Activated naive CD4-positive, alpha-beta T cell treated with anti-CD3 and anti-CD28 coated beads for 36 hours (primary cell): ENCODE results near the gene ANKRD13B. TPM values are rescaled to one million over a fixed set of nuclear protein-coding genes. Genes with fewer than 3 reads are reported as not detected.

ENCODE experiments used
- CTCF ChIA-PET: fragments of 350-600 bp; sonication (Branson Sonifier 250); formaldehyde crosslinking; loops from one replicate; lab custom pipeline; 2021; ENCODE audit warnings: antibody characterized with exemption; lab: Charles Lee
- DNase-seq: peaks from one replicate; pipeline ENCODE4 v3.0.0-alpha.2; 2020
- H3K27ac Mint-ChIP-seq: one replicate; pipeline ENCODE4 v1.8.0; 2021; ENCODE audit warnings: mild to moderate bottlenecking, mixed read lengths
- H3K27me3 Mint-ChIP-seq: one replicate; pipeline ENCODE4 v1.8.0; 2021; ENCODE audit warnings: low read depth, mixed read lengths
- H3K36me3 Mint-ChIP-seq: one replicate; pipeline ENCODE4 v1.8.0; 2021; ENCODE audit warnings: low read depth, mixed read lengths
- H3K4me1 Mint-ChIP-seq: one replicate; pipeline ENCODE4 v1.8.0; 2021; ENCODE audit warnings: low read depth, mixed read lengths
- H3K4me3 Mint-ChIP-seq: one replicate; pipeline ENCODE4 v1.8.0; 2021; ENCODE audit warnings: mild to moderate bottlenecking, moderate library complexity, mixed read lengths
- H3K9me3 Mint-ChIP-seq: one replicate; pipeline ENCODE4 v1.8.0; 2021; ENCODE audit warnings: mixed read lengths
- intact Hi-C: fragments of 100-400 bp; cut with micrococcal nuclease; formaldehyde crosslinking; loops from one replicate; pipeline ENCODE4 v1.15.1; 2023
- total RNA-seq, 2 experiments: library from RNA; stranded (reverse); gene quantifications; one replicate each; pipeline ENCODE4 v1.2.3, GENCODE V29; 2021

The ANKRD13B gene
- total RNA-seq, 2 experiments from 2014 or later: 14.1 to 14.6 TPM

GRCh38 chr17:29570521-29570920, 22.4 kb upstream of the ANKRD13B start:
- peaks cover 10% of the 10 kb centered on the region for H3K4me1 Mint-ChIP-seq
- CTCF ChIA-PET: interaction anchor here (1.1 to 3.7 kb wide), 5 partner anchors 10 to 201 kb away, joined by 3 to 20 read pairs (median 11); partner anchors contain the start of gene ANKRD13B
- H3K27ac Mint-ChIP-seq: no peak overlapping the region
- H3K36me3 Mint-ChIP-seq: peaks cover 8% of the 10 kb centered on the region
- no peak overlapping the region for H3K4me3 Mint-ChIP-seq
- H3K9me3 Mint-ChIP-seq: no peaks in the 10 kb centered on the region
- DNase-seq: no peak
- no peaks in the 10 kb centered on the region for H3K27me3 Mint-ChIP-seq
- intact Hi-C loops: no loop called here

GRCh38 chr17:29571486-29571882, 21.4 kb upstream of the ANKRD13B start:
- H3K27me3 Mint-ChIP-seq: no peaks in the 10 kb centered on the region
- no peak overlapping the region for H3K27ac Mint-ChIP-seq
- H3K4me1 Mint-ChIP-seq: peaks cover 5% of the 10 kb centered on the region
- H3K4me3 Mint-ChIP-seq: no peak overlapping the region
- peaks cover 8% of the 10 kb centered on the region for H3K36me3 Mint-ChIP-seq
- H3K9me3 Mint-ChIP-seq: no peaks in the 10 kb centered on the region
- DNase-seq: no peak
- intact Hi-C loops: no loop called here
- CTCF ChIA-PET: interaction anchor here (0.6 to 2.6 kb wide), 6 partner anchors 9 to 208 kb away, joined by 3 to 14 read pairs (median 4); partner anchors contain the start of gene ANKRD13B

- intact Hi-C loops: no loop called here
- Mint-ChIP-seq H3K36me3 (peaks cover 8% of the 10 kb centered on the region), H3K27me3 (no peaks in the 10 kb centered on the region), H3K4me3 (no peak overlapping the region), H3K27ac (no peak overlapping the region), H3K9me3 (no peaks in the 10 kb centered on the region), H3K4me1 (peaks cover 5% of the 10 kb centered on the region)
- no peak for DNase-seq
- CTCF ChIA-PET: interaction anchor here (0.6 to 2.6 kb wide), 5 partner anchors 10 to 207 kb away, joined by 3 to 14 read pairs (median 3); partner anchors contain the start of gene ANKRD13B
Observed at GRCh38 chr17:29571883-29572681, 20.9 kb upstream of the ANKRD13B start.

- no peaks in the 10 kb centered on the region for H3K27me3 Mint-ChIP-seq
- peaks cover 5% of the 10 kb centered on the region for H3K4me1 Mint-ChIP-seq
- H3K9me3 Mint-ChIP-seq: no peaks in the 10 kb centered on the region
- no peak overlapping the region for H3K4me3 Mint-ChIP-seq
- CTCF ChIA-PET: interaction anchor here (0.6 to 2.6 kb wide), 6 partner anchors 9 to 203 kb away, joined by 3 to 14 read pairs (median 4); partner anchors contain the start of gene ANKRD13B
- DNase-seq: peak; percentile 55
- intact Hi-C loops: no loop called here
- H3K36me3 Mint-ChIP-seq: peaks cover 12% of the 10 kb centered on the region
- H3K27ac Mint-ChIP-seq: no peak overlapping the region
Observed at GRCh38 chr17:29572691-29573557, 20.0 kb upstream of the ANKRD13B start.

- H3K4me3 Mint-ChIP-seq: no peak overlapping the region
- H3K27ac Mint-ChIP-seq: no peak overlapping the region
- peaks cover 16% of the 10 kb centered on the region for H3K36me3 Mint-ChIP-seq
- no peaks in the 10 kb centered on the region for H3K27me3 Mint-ChIP-seq
- intact Hi-C loops: no loop called here
- no peak for DNase-seq
- H3K4me1 Mint-ChIP-seq: peaks cover 5% of the 10 kb centered on the region
- H3K9me3 Mint-ChIP-seq: no peaks in the 10 kb centered on the region
- CTCF ChIA-PET: interaction anchor here (0.6 to 2.6 kb wide), 5 partner anchors 8 to 203 kb away, joined by 3 to 14 read pairs (median 4); partner anchors contain the start of gene ANKRD13B
Observed at GRCh38 chr17:29573558-29573869, 19.4 kb upstream of the ANKRD13B start.

- Mint-ChIP-seq H3K27me3 (no peaks in the 10 kb centered on the region), H3K4me3 (no peak overlapping the region), H3K27ac (no peak overlapping the region), H3K36me3 (peaks cover 16% of the 10 kb centered on the region), H3K9me3 (no peaks in the 10 kb centered on the region), H3K4me1 (peaks cover 3% of the 10 kb centered on the region)
- CTCF ChIA-PET: interaction anchor here (0.6 to 2.6 kb wide), 8 partner anchors 8 to 204 kb away, joined by 3 to 14 read pairs (median 4); partner anchors contain the start of gene ANKRD13B
- intact Hi-C loops: no loop called here
- DNase-seq: no peak
Observed at GRCh38 chr17:29573871-29574731, 18.8 kb upstream of the ANKRD13B start.

- intact Hi-C loops: no loop called here
- H3K27ac Mint-ChIP-seq: no peak overlapping the region
- CTCF ChIA-PET: interaction anchor here (0.6 to 7.7 kb wide), 6 partner anchors 9 to 205 kb away, joined by 3 to 56 read pairs (median 4); partner anchors contain the start of gene ANKRD13B
- H3K4me1 Mint-ChIP-seq: peaks cover 2% of the 10 kb centered on the region
- H3K9me3 Mint-ChIP-seq: no peaks in the 10 kb centered on the region
- H3K27me3 Mint-ChIP-seq: no peaks in the 10 kb centered on the region
- peaks cover 19% of the 10 kb centered on the region for H3K36me3 Mint-ChIP-seq
- DNase-seq: no peak
- H3K4me3 Mint-ChIP-seq: no peak overlapping the region
Observed at GRCh38 chr17:29574732-29575510, 18.0 kb upstream of the ANKRD13B start.

- Mint-ChIP-seq H3K4me1 (peaks cover 8% of the 10 kb centered on the region), H3K27ac (no peak overlapping the region), H3K4me3 (no peak overlapping the region), H3K27me3 (no peaks in the 10 kb centered on the region), H3K36me3 (peaks cover 24% of the 10 kb centered on the region), H3K9me3 (peaks cover 2% of the 10 kb centered on the region)
- CTCF ChIA-PET: interaction anchor here (0.6 to 7.7 kb wide), 4 partner anchors 9 to 206 kb away, joined by 3 to 56 read pairs (median 5); partner anchors contain the start of gene ANKRD13B
- DNase-seq: no peak
- intact Hi-C loops: no loop called here
Observed at GRCh38 chr17:29575511-29576213, 17.3 kb upstream of the ANKRD13B start.

- Mint-ChIP-seq H3K27me3 (no peaks in the 10 kb centered on the region), H3K4me1 (peaks cover 16% of the 10 kb centered on the region), H3K9me3 (peaks cover 2% of the 10 kb centered on the region), H3K27ac (no peak overlapping the region), H3K36me3 (peaks cover 25% of the 10 kb centered on the region), H3K4me3 (no peak overlapping the region)
- no peak for DNase-seq
- CTCF ChIA-PET: interaction anchor here (0.8 to 7.7 kb wide), 4 partner anchors 8 to 207 kb away, joined by 4 to 56 read pairs (median 16); partner anchors contain the start of gene ANKRD13B
- intact Hi-C loops: no loop called here
Observed at GRCh38 chr17:29576214-29577000, 16.5 kb upstream of the ANKRD13B start.

GRCh38 chr17:29577001-29577370, 15.9 kb upstream of the ANKRD13B start:
- peaks cover 25% of the 10 kb centered on the region for H3K36me3 Mint-ChIP-seq
- CTCF ChIA-PET: interaction anchor here (0.8 to 7.7 kb wide), 3 partner anchors 15 to 207 kb away, joined by 4 to 56 read pairs (median 28); partner anchors contain the start of gene ANKRD13B
- H3K4me1 Mint-ChIP-seq: peaks cover 16% of the 10 kb centered on the region
- no peaks in the 10 kb centered on the region for H3K27me3 Mint-ChIP-seq
- DNase-seq: no peak
- intact Hi-C loops: no loop called here
- no peak overlapping the region for H3K27ac Mint-ChIP-seq
- no peak overlapping the region for H3K4me3 Mint-ChIP-seq
- peaks cover 2% of the 10 kb centered on the region for H3K9me3 Mint-ChIP-seq
